Aortic smooth muscle cell (primary cell): ENCODE data around the gene CPD. TPM values are rescaled to one million over a fixed set of nuclear protein-coding genes. Genes with fewer than 3 reads are reported as not detected.

ENCODE experiments used
- total RNA-seq: library from RNA; depleted of rRNA; stranded (reverse); fragments of >200 nt; gene quantifications from 2 replicates; pipeline ENCODE4 v1.2.3, GENCODE V29; 2014

The CPD gene
- 121 and 152 TPM in 2 replicates for total RNA-seq

DNA sequence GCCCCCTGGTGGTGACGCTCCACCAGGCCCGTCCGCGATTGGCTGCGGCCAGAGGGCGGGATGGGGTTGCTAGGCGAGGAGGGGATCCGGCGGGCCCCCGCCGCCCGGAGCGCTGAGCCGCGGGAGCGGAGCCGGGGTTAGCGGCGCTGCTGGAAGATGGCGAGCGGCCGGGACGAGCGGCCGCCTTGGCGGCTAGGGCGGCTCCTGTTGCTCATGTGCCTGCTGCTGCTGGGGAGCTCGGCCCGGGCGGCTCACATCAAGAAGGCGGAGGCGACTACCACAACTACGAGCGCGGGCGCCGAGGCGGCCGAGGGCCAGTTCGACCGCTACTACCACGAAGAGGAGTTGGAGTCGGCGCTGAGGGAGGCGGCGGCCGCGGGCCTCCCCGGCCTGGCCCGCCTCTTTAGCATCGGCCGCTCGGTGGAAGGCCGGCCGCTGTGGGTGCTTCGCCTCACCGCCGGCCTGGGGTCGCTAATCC lies at the start of gene CPD:
CPD (plus strand) TSS at position 103 of the 478 bp plus-strand sequence; CDS start at position 157, 54 bp downstream.

DNA sequence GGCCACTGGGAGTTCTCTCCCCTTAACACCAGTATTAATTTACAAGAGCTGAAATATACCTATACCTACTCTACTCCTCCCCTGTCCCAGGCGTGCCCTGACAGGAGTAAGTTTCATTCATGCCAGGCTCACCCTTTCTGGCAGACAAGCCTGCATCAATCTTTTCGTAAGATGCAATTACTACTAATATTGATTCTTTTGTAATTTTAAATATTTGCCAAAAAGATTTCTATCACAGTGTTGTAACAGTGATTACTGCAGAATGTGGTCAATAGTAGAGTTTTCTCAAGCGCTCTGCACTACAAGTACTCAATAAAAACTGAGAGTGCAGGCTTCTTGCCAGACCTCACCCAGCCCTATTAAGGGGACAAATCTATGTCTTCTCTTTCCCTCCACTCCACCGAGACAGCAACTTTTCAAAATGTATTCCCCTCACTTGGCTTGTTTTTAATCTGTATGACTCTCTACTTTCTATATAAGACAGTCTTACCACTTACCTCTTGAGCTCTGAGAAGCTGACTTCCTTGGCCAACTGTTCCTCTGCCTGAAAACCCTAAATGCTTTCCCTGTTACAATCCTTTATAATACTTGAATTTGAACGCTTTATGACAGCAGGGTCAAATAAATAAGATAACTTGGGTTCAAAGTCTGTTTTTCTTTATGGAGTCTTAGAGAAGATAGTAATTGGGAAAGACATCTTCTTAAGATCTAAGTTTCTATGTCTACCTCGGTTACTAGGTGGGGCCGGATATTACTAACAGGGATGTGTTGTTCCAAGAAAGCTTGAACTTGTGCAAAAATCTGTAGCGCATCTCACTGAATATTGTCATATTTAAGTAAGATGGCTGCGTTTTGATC lies 45.0 kb upstream of the CPD start, which contains the start of gene TMIGD1:
TMIGD1 (minus strand) TSS at position 555 of the 858 bp plus-strand sequence. CDS start 1,924 bp downstream, outside the sequence.

DNA sequence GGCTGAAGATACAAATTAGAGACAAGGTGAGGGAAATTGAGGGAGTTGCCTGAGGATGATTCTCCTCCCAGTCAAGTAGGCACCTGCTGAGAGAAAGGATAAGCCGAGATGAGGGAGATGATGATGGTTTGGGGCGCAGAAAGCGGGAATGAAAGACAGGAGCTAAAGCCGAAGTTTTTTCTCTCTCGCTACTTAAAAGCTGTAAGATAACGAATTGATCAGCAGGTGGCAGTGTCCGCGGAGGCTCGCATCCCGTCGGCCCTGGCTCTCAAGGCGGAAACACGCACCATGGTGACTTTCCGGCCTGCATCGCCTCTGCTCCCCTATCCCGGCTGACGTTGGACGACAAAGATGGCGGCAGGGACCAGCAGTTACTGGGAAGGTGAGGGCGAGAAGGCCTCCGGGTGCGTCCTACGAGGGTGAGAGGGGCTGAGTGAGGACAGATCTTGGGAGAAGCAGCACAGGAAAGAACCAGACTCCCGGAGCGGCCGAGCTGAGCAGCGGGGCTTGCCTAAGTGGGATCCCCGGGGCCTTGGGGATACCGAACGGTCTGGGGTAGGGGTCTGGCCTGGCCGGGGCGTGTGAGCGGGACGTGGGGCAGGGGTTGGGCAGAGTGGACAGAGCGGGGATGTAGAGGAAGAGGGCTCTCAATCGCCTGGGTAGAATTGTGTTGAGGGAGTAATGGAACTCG lies 98.5 kb downstream of the CPD start, which contains the start of gene GOSR1:
GOSR1 (plus strand) TSS at position 326 of the 691 bp plus-strand sequence; CDS start at position 352, 26 bp downstream.

Other genes starting within 250 kb of the CPD start
- 0.40 and 1.6 TPM in 2 replicates for gene SLC6A4, start 143.2 kb upstream of the CPD start, total RNA-seq
- 26.8 and 33.9 TPM in 2 replicates for gene BLMH, start 87.0 kb upstream of the CPD start, total RNA-seq
- not detected in 2 replicates for gene TMIGD1, start 44.9 kb upstream of the CPD start, total RNA-seq
- 24.4 and 31.6 TPM in 2 replicates for gene GOSR1, start 98.5 kb downstream of the CPD start, total RNA-seq